ENCODE data around the gene SCAMP3. TPM values are rescaled to one million over a fixed set of nuclear protein-coding genes. Genes with fewer than 3 reads are reported as not detected.
A peak's percentile ranks its signal among the peaks of the same experiment; 100 is the strongest.
"Not testable (repeated sequence)": the region's sequence is repeated elsewhere in the genome, so short reads cannot be mapped to it uniquely, and the experiment has no call there.

Gene SCAMP3
- total and polyA plus RNA-seq, 5 donors = 50.3 to 65.2 (median 57.0) TPM

GRCh38 chr1:155242805-155243358 lies 19.3 kb downstream of the SCAMP3 start:
- Histone ChIP-seq H3K9me3 (ENCODE audit: control insufficient read depth, low read length) (no peaks in the 10 kb centered on the region), H3K4me3 (ENCODE audit: low read length) (no peak overlapping the region), H3K27ac (ENCODE audit: low read length) (peak overlapping the region; percentile 82), H3K27me3 (ENCODE audit: control insufficient read depth, insufficient read depth) (no peaks in the 10 kb centered on the region), H3K4me1 (ENCODE audit: control insufficient read depth, insufficient read depth, low read length) (peaks cover 3% of the 10 kb centered on the region)
- ATAC-seq = no peak
- no peak for DNase-seq
- 81% methylated on average over 3 of the region's 3 CpGs for WGBS
- intact Hi-C loops (cut with DNase I) = no loop called here

- peaks cover 3% of the 10 kb centered on the region for H3K4me1 ChIP-seq (ENCODE audit: control insufficient read depth, insufficient read depth, low read length)
- DNase-seq = no peak
- no peaks in the 10 kb centered on the region for H3K27me3 ChIP-seq (ENCODE audit: control insufficient read depth, insufficient read depth)
- H3K9me3 ChIP-seq (ENCODE audit: control insufficient read depth, low read length) = no peaks in the 10 kb centered on the region
- H3K27ac ChIP-seq (ENCODE audit: low read length) = no peak overlapping the region
- no peak overlapping the region for H3K4me3 ChIP-seq (ENCODE audit: low read length)
- ATAC-seq = no peak
- WGBS = 64% methylated on average over 4 of the region's 4 CpGs
- intact Hi-C loops (cut with DNase I) = no loop called here
Measured at GRCh38 chr1:155241841-155242264, 20.3 kb downstream of the SCAMP3 start.

GRCh38 chr1:155241069-155241679 lies 21.0 kb downstream of the SCAMP3 start:
- Histone ChIP-seq H3K4me3 (ENCODE audit: low read length) (peak overlapping the region; percentile 45), H3K27ac (ENCODE audit: low read length) (no peak overlapping the region), H3K9me3 (ENCODE audit: control insufficient read depth, low read length) (no peaks in the 10 kb centered on the region), H3K27me3 (ENCODE audit: control insufficient read depth, insufficient read depth) (no peaks in the 10 kb centered on the region), H3K4me1 (ENCODE audit: control insufficient read depth, insufficient read depth, low read length) (peaks cover 3% of the 10 kb centered on the region)
- intact Hi-C loops (cut with DNase I) = no loop called here
- ATAC-seq (peak; percentile 34 to 35), DNase-seq (peak in 2 of 3 donors; percentile 54 to 70)
- WGBS = 21% methylated on average over 4 of the region's 4 CpGs

GRCh38 chr1:155236451-155236850 lies 25.7 kb downstream of the SCAMP3 start:
- Histone ChIP-seq H3K9me3 (ENCODE audit: control insufficient read depth, low read length) (no peaks in the 10 kb centered on the region), H3K27me3 (ENCODE audit: control insufficient read depth, insufficient read depth) (no peaks in the 10 kb centered on the region), H3K4me1 (ENCODE audit: control insufficient read depth, insufficient read depth, low read length) (peaks cover 3% of the 10 kb centered on the region), H3K4me3 (ENCODE audit: low read length) (no peak overlapping the region), H3K27ac (ENCODE audit: low read length) (no peak overlapping the region)
- DNase-seq (no peak), ATAC-seq (no peak)
- intact Hi-C loops (cut with DNase I) = no loop called here
- 71% methylated on average over 5 of the region's 5 CpGs for WGBS

GRCh38 chr1:155235375-155235774 lies 26.8 kb downstream of the SCAMP3 start:
- ATAC-seq; H3K4me1 ChIP-seq (ENCODE audit: control insufficient read depth, insufficient read depth, low read length); H3K4me3 ChIP-seq (ENCODE audit: low read length); H3K9me3 ChIP-seq (ENCODE audit: control insufficient read depth, low read length); intact Hi-C loops (cut with DNase I); H3K27me3 ChIP-seq (ENCODE audit: control insufficient read depth, insufficient read depth); H3K27ac ChIP-seq (ENCODE audit: low read length); DNase-seq: not testable (repeated sequence)
- 79% methylated on average over 9 of the region's 9 CpGs for WGBS

GRCh38 chr1:155233502-155233901 lies 28.7 kb downstream of the SCAMP3 start:
- H3K4me3 ChIP-seq (ENCODE audit: low read length); H3K27ac ChIP-seq (ENCODE audit: low read length); H3K4me1 ChIP-seq (ENCODE audit: control insufficient read depth, insufficient read depth, low read length); H3K27me3 ChIP-seq (ENCODE audit: control insufficient read depth, insufficient read depth); intact Hi-C loops (cut with DNase I); H3K9me3 ChIP-seq (ENCODE audit: control insufficient read depth, low read length); DNase-seq: not testable (repeated sequence)
- 91% methylated on average over 2 of the region's 5 CpGs for WGBS
- peak in 1 of 2 donors; percentile 1 for ATAC-seq

GRCh38 chr1:155232001-155232978 lies 29.9 kb downstream of the SCAMP3 start:
- DNase-seq = peak; percentile 77 to 90 (median 87)
- peak; percentile 42 to 62 for ATAC-seq
- WGBS = 50% methylated on average over 13 of the region's 13 CpGs
- H3K27ac ChIP-seq (ENCODE audit: low read length) = peak overlapping the region; percentile 44
- H3K4me1 ChIP-seq (ENCODE audit: control insufficient read depth, insufficient read depth, low read length); H3K9me3 ChIP-seq (ENCODE audit: control insufficient read depth, low read length); intact Hi-C loops (cut with DNase I); H3K27me3 ChIP-seq (ENCODE audit: control insufficient read depth, insufficient read depth); H3K4me3 ChIP-seq (ENCODE audit: low read length): not testable (repeated sequence)

GRCh38 chr1:155231302-155231701 lies 30.9 kb downstream of the SCAMP3 start:
- H3K27me3 ChIP-seq (ENCODE audit: control insufficient read depth, insufficient read depth); H3K4me1 ChIP-seq (ENCODE audit: control insufficient read depth, insufficient read depth, low read length); H3K27ac ChIP-seq (ENCODE audit: low read length); H3K9me3 ChIP-seq (ENCODE audit: control insufficient read depth, low read length); DNase-seq; ATAC-seq; H3K4me3 ChIP-seq (ENCODE audit: low read length); intact Hi-C loops (cut with DNase I): not testable (repeated sequence)
- 79% methylated on average over 3 of the region's 3 CpGs for WGBS

GRCh38 chr1:155228096-155228427 lies 34.1 kb downstream of the SCAMP3 start:
- Histone ChIP-seq H3K4me3 (ENCODE audit: low read length) (peak overlapping the region; percentile 39), H3K4me1 (ENCODE audit: control insufficient read depth, insufficient read depth, low read length) (no peaks in the 10 kb centered on the region)
- WGBS = 47% methylated on average over 9 of the region's 9 CpGs

GRCh38 chr1:155227261-155228095 lies 34.7 kb downstream of the SCAMP3 start:
- ATAC-seq (peak; percentile 98), DNase-seq (peak; percentile 98 to 99 (median 99))
- Histone ChIP-seq H3K27me3 (ENCODE audit: control insufficient read depth, insufficient read depth) (no peaks in the 10 kb centered on the region), H3K27ac (ENCODE audit: low read length) (peak overlapping the region; percentile 82), H3K4me3 (ENCODE audit: low read length) (peak overlapping the region; percentile 68), H3K9me3 (ENCODE audit: control insufficient read depth, low read length) (peaks cover 3% of the 10 kb centered on the region), H3K4me1 (ENCODE audit: control insufficient read depth, insufficient read depth, low read length) (no peaks in the 10 kb centered on the region)
- WGBS = under 1% methylated on average over 42 of the region's 42 CpGs
- intact Hi-C loops (cut with DNase I) = loop anchor here in 3 of 4 donors (2.0 to 10.0 kb wide), 2 partner anchors 17 to 53 kb away; partner anchors contain the start of genes KRTCAP2 (in 2 of the 3) and TRIM46 (in 2 of the 3)

More at GRCh38 chr1:155228096-155228427, 34.1 kb downstream of the SCAMP3 start:
- H3K27ac ChIP-seq (ENCODE audit: low read length) = peak overlapping the region; percentile 82
- DNase-seq (peak in 1 of 3 donors; percentile 33), ATAC-seq (no peak)
- intact Hi-C loops (cut with DNase I) = loop anchor here in 3 of 4 donors (2.0 to 10.0 kb wide), 2 partner anchors 17 to 53 kb away; partner anchors contain the start of genes KRTCAP2 (in 2 of the 3) and TRIM46 (in 2 of the 3)
- H3K9me3 ChIP-seq (ENCODE audit: control insufficient read depth, low read length) = peaks cover 3% of the 10 kb centered on the region
- H3K27me3 ChIP-seq (ENCODE audit: control insufficient read depth, insufficient read depth) = no peaks in the 10 kb centered on the region
